Measurements from ENCODE around the gene BRWD1.

BRWD1 gene

GRCh38 chr21:39196838-39197237, 116.6 kb downstream of the BRWD1 start:
- Histone ChIP-seq H3K9me3 (no peaks in the 10 kb centered on the region), H3K36me3 (peaks cover 59% of the 10 kb centered on the region), H3K27me3 (no peaks in the 10 kb centered on the region), H3K4me1 (no peaks in the 10 kb centered on the region), H3K4me3 (ENCODE audit: low read depth, low read length) (no peak overlapping the region)
- DNase-seq, result no peak
- no peak for TF ChIP-seq CTCF (IDR thresholded peaks at IDR 0.05; ENCODE audit: low read depth, low read length)

GRCh38 chr21:39196310-39196709, 117.1 kb downstream of the BRWD1 start:
- no peaks in the 10 kb centered on the region for H3K4me1 ChIP-seq
- H3K27me3 ChIP-seq, result no peaks in the 10 kb centered on the region
- DNase-seq, result no peak
- no peak for TF ChIP-seq CTCF (IDR thresholded peaks at IDR 0.05; ENCODE audit: low read depth, low read length)
- H3K4me3 ChIP-seq (ENCODE audit: low read depth, low read length), result no peak overlapping the region
- peaks cover 54% of the 10 kb centered on the region for H3K36me3 ChIP-seq
- H3K9me3 ChIP-seq, result no peaks in the 10 kb centered on the region

GRCh38 chr21:39193380-39193779, 120.1 kb downstream of the BRWD1 start:
- no peaks in the 10 kb centered on the region for H3K9me3 ChIP-seq
- H3K27me3 ChIP-seq, result no peaks in the 10 kb centered on the region
- TF ChIP-seq CTCF (IDR thresholded peaks at IDR 0.05; ENCODE audit: low read depth, low read length), result no peak
- peaks cover 26% of the 10 kb centered on the region for H3K36me3 ChIP-seq
- H3K4me3 ChIP-seq (ENCODE audit: low read depth, low read length), result no peak overlapping the region
- no peaks in the 10 kb centered on the region for H3K4me1 ChIP-seq
- no peak for DNase-seq

- H3K27me3 ChIP-seq, result no peaks in the 10 kb centered on the region
- H3K9me3 ChIP-seq, result no peaks in the 10 kb centered on the region
- no peak for TF ChIP-seq CTCF (IDR thresholded peaks at IDR 0.05; ENCODE audit: low read depth, low read length)
- no peak for DNase-seq
- peaks cover 4% of the 10 kb centered on the region for H3K36me3 ChIP-seq
- no peaks in the 10 kb centered on the region for H3K4me1 ChIP-seq
- no peak overlapping the region for H3K4me3 ChIP-seq (ENCODE audit: low read depth, low read length)
Measured at GRCh38 chr21:39189857-39190604, 123.4 kb downstream of the BRWD1 start.

GRCh38 chr21:39188521-39189139, 124.8 kb downstream of the BRWD1 start:
- DNase-seq, result no peak
- no peak for TF ChIP-seq CTCF (IDR thresholded peaks at IDR 0.05; ENCODE audit: low read depth, low read length)
- H3K4me3 ChIP-seq (ENCODE audit: low read depth, low read length), result no peak overlapping the region
- no peaks in the 10 kb centered on the region for H3K27me3 ChIP-seq
- peaks cover under 1% of the 10 kb centered on the region for H3K36me3 ChIP-seq
- no peaks in the 10 kb centered on the region for H3K9me3 ChIP-seq
- no peaks in the 10 kb centered on the region for H3K4me1 ChIP-seq

- no peaks in the 10 kb centered on the region for H3K9me3 ChIP-seq
- no peaks in the 10 kb centered on the region for H3K4me1 ChIP-seq
- no peak for TF ChIP-seq CTCF (IDR thresholded peaks at IDR 0.05; ENCODE audit: low read depth, low read length)
- H3K36me3 ChIP-seq, result no peaks in the 10 kb centered on the region; the same call in 1 of the 2 replicates
- no peak for DNase-seq
- no peaks in the 10 kb centered on the region for H3K27me3 ChIP-seq
- no peak overlapping the region for H3K4me3 ChIP-seq (ENCODE audit: low read depth, low read length)
Measured at GRCh38 chr21:39187141-39187540, 126.3 kb downstream of the BRWD1 start.
